Activated CD4-positive, alpha-beta memory T cell treated with anti-CD3 and anti-CD28 coated beads for 36 hours (primary cell): ENCODE data around the gene MTF1. TPM values are rescaled to one million over a fixed set of nuclear protein-coding genes. Genes with fewer than 3 reads are reported as not detected.
"Not testable (repeated sequence)": the region's sequence is repeated elsewhere in the genome, so short reads cannot be mapped to it uniquely, and the experiment has no call there.

Experiments used
- CTCF ChIA-PET: fragments of 350-600 bp; sonication (Branson Sonifier 250); formaldehyde crosslinking; loops from one replicate; lab custom pipeline; 2021; ENCODE audit warnings: antibody characterized with exemption, inconsistent platforms; lab: Charles Lee
- POLR2A ChIA-PET: fragments of 350-600 bp; sonication (Branson Sonifier 250); formaldehyde crosslinking; loops from one replicate; lab custom pipeline; 2021; ENCODE audit warnings: antibody characterized with exemption; lab: Charles Lee
- DNase-seq: peaks from one replicate; pipeline ENCODE4 v3.0.0-alpha.2; 2020
- H3K27ac Mint-ChIP-seq: one replicate; pipeline ENCODE4 v1.8.0; 2021; ENCODE audit warnings: mixed read lengths
- H3K27me3 Mint-ChIP-seq: one replicate; pipeline ENCODE4 v1.8.0; 2021; ENCODE audit warnings: mixed read lengths
- H3K36me3 Mint-ChIP-seq: one replicate; pipeline ENCODE4 v1.8.0; 2021; ENCODE audit warnings: mixed read lengths
- H3K4me1 Mint-ChIP-seq: one replicate; pipeline ENCODE4 v1.8.0; 2021; ENCODE audit warnings: low read depth, mixed read lengths
- H3K4me3 Mint-ChIP-seq: one replicate; pipeline ENCODE4 v1.8.0; 2021; ENCODE audit warnings: mild to moderate bottlenecking, mixed read lengths
- H3K9me3 Mint-ChIP-seq: one replicate; pipeline ENCODE4 v1.8.0; 2021; ENCODE audit warnings: mixed read lengths
- intact Hi-C: fragments of 100-400 bp; cut with micrococcal nuclease; formaldehyde crosslinking; loops from one replicate; pipeline ENCODE4 v1.15.1; 2023
- total RNA-seq, 2 experiments: library from RNA; stranded (reverse); gene quantifications; one replicate each; pipeline ENCODE4 v1.2.3, GENCODE V29; 2021

The MTF1 gene
- 10 to 100 TPM; 21.1 to 22.8 TPM for total RNA-seq

DNA sequence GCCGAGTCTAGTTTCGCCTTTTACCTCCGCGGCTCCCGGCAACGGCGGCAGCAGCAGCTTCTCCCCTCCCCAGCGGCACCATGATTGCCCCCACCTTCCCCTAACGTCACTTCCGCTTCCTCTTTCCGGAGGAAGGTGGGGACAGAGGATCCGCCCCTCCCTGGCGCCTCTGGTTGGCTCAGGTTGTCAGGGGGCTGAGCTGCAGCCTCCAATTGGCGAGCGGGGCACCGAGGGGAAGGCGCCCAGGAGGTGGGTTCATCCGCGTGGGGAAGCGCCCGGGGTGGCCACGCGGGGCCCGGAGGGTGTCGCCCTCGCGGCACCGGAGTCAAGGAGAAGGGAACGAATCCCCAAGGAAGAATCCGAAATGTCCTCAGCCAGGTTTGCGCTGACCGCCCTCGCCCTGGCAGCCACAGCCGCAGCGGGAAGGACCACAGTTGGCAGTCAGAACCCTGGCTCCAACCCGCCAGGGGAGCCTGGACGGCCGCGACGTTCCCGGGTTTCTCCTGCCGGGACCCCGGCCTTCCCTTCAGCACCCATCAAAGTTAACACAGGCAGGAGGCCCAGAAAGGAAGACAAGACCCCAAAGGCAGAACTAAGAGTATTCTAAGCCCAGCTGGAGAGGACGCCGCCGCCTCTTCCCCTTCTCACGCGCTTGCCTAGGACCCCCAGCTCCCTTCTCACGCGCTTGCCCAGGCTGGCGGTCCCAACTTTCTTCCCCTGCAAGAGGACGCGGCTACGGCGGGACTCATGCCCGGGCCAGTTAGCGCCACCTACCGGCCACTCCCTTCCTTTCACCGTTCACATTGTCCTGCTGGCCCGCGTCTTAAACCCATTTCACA lies at the start of gene MTF1:
Gene MTF1, minus strand, starts transcription at position 86 of the 839 bp plus-strand sequence. CDS start 1,934 bp downstream, outside the sequence.
- Mint-ChIP-seq H3K4me3 (peak within 1 kb of the TSS; percentile 96), H3K27ac (peak within 1 kb of the TSS; percentile 93), H3K4me1 (peaks cover 36% of the 10 kb centered on the region), H3K9me3 (no peaks in the 10 kb centered on the region), H3K27me3 (no peaks in the 10 kb centered on the region), H3K36me3 (peaks cover 14% of the 10 kb centered on the region)
- intact Hi-C loops, result loop anchor here (1.0 to 10.0 kb wide), 4 partner anchors 48 to 167 kb away; partner anchors contain the start of genes CDCA8 and SF3A3
- CTCF ChIA-PET, result interaction anchor here (0.6 to 3.2 kb wide), 37 partner anchors 9 to 303 kb away, joined by 3 to 47 read pairs (median 4); partner anchors contain the start of genes C1orf122, CDCA8, DNALI1 and SF3A3
- DNase-seq, result peak; percentile 98
- POLR2A ChIA-PET, result interaction anchor here (0.7 to 2.1 kb wide), 12 partner anchors 9 to 381 kb away, joined by 3 to 19 read pairs (median 3); partner anchors contain the start of genes C1orf122, MEAF6, SF3A3 and YRDC

DNA sequence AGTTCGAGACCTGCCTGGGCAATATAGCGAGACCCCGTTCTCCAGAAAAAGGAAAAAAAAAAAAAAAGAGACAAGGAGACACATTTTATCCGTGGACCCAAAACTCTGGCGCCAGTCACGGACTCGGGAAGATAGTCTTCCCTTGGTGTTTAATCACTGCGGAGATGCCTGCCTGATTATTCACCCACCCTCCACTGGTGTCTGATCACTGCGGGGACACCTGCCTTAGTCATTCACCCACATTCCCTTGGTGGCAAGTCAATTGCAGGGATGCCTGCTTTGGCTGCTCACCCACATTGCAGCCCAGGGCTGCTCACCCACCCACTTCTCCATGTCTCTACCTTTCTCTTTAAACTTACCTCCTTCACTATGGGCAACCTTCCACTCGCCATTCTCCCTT lies 49.1 kb upstream of the MTF1 start:
- peaks cover 17% of the 10 kb centered on the region for H3K9me3 Mint-ChIP-seq
- H3K27ac Mint-ChIP-seq, intact Hi-C loops, H3K4me3 Mint-ChIP-seq, DNase-seq, H3K27me3 Mint-ChIP-seq, CTCF ChIA-PET, H3K4me1 Mint-ChIP-seq: not testable (repeated sequence)
- POLR2A ChIA-PET, result interaction anchor here (0.6 kb wide), 1 partner anchor 190 kb away, joined by 3 read pairs; no protein-coding TSS in a partner anchor
- H3K36me3 Mint-ChIP-seq, result peaks cover 26% of the 10 kb centered on the region

DNA sequence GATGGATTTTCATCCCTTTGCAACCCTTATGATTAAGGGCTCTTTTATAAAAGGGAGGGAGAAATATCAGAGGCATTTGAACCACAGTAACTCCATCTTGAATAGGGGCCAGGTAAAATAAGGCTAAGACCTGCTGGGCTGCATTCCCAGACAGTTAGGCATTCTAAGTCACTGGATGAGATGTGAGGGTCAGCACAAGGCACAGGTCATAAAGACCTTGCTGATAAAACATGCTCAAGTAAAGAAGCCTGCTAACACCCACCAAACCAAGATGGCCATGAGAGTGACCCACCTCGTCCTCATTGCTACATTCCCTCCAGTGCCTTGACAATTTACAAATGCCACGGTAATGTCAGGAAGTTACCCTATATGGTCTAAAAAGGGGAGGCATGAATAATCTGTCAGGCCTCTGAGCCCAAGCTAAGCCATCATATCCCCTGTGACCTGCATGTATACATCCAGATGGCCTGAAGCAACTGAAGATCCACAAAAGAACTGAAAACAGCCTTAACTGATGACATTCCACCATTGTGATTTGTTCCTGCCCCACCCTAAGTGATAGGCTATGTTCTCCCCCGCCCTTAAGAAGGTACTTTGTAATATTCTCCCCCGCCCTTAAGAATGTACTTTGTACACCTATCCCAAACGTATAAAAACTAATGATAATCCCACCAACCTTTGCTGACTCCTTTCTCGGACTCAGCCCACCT lies 48.2 kb upstream of the MTF1 start:
- H3K4me3 Mint-ChIP-seq, DNase-seq, H3K27me3 Mint-ChIP-seq, H3K4me1 Mint-ChIP-seq, intact Hi-C loops, H3K27ac Mint-ChIP-seq, CTCF ChIA-PET, POLR2A ChIA-PET: not testable (repeated sequence)
- peaks cover 17% of the 10 kb centered on the region for H3K9me3 Mint-ChIP-seq
- H3K36me3 Mint-ChIP-seq, result peaks cover 26% of the 10 kb centered on the region

DNA sequence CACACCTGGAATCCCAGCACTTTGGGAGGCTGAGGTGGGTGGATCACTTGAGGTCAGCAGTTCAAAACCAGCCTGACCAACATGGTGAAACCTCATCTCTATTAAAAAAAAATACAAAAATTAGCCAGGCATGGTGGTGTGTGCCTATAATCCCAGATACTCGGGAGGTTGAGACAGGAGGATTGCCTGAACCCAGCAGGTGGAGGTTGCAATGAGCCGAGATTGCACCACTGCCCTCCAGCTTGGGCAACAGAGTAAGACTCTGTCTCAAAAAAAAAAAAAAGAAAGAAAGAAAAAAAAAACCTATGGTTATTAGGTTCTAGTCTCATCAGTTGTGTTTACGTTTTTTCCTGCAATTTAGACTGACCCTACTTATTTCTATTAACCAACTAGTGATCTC lies 47.2 kb upstream of the MTF1 start:
- H3K4me3 Mint-ChIP-seq, DNase-seq, H3K27me3 Mint-ChIP-seq, H3K27ac Mint-ChIP-seq, intact Hi-C loops, POLR2A ChIA-PET, H3K4me1 Mint-ChIP-seq, CTCF ChIA-PET: not testable (repeated sequence)
- Mint-ChIP-seq H3K9me3 (peaks cover 17% of the 10 kb centered on the region), H3K36me3 (peaks cover 28% of the 10 kb centered on the region)

DNA sequence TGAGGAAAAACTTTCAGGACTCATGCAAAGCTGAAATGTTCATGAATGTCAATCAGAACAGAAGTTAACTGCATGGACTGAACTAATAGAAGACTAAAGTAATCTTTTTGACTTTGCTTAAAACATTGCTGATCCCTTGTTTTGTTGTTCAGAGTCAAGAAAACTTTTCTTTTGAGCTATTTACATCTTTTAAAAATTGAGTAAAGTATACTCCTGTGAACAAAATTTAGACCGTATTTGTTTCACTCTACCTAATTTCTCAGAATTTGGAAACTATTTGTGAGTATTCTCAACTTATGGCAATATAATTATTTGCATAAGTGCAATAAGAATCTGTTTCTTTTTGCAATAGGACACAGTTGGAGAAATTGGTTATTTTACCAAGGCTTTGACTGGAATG lies 46.3 kb upstream of the MTF1 start:
- ChIA-PET CTCF (no interaction called here), POLR2A (interaction anchor here (0.7 kb wide), 1 partner anchor 207 kb away, joined by 3 read pairs; no protein-coding TSS in a partner anchor)
- Mint-ChIP-seq H3K4me1 (peaks cover 8% of the 10 kb centered on the region), H3K27ac (no peak overlapping the region), H3K27me3 (no peaks in the 10 kb centered on the region), H3K4me3 (no peak overlapping the region), H3K36me3 (peaks cover 28% of the 10 kb centered on the region), H3K9me3 (peaks cover 17% of the 10 kb centered on the region)
- no peak for DNase-seq
- intact Hi-C loops, result no loop called here

DNA sequence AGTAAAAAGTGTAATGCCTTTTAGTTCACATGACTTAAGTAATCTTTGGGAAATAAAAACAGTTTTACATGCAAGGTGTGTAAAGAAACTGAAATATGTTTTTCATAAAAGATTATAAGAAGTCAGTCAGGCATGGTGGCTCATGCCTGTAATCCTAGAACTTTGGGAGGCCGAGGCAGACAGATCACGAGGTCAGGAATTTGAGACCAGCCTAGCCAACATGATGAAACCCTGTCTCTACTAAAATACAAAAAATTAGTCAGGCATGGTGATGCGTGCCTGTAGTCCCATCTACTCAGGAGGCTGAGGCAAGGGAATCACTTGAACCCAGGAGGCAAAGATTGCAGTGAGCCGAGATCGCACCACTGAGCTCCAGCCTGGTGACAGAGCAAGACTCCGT lies 44.5 kb upstream of the MTF1 start:
- H3K9me3 Mint-ChIP-seq, result peaks cover 17% of the 10 kb centered on the region
- CTCF ChIA-PET, DNase-seq, intact Hi-C loops, H3K27me3 Mint-ChIP-seq, H3K4me1 Mint-ChIP-seq, H3K27ac Mint-ChIP-seq, H3K4me3 Mint-ChIP-seq, POLR2A ChIA-PET: not testable (repeated sequence)
- H3K36me3 Mint-ChIP-seq, result peaks cover 21% of the 10 kb centered on the region

DNA sequence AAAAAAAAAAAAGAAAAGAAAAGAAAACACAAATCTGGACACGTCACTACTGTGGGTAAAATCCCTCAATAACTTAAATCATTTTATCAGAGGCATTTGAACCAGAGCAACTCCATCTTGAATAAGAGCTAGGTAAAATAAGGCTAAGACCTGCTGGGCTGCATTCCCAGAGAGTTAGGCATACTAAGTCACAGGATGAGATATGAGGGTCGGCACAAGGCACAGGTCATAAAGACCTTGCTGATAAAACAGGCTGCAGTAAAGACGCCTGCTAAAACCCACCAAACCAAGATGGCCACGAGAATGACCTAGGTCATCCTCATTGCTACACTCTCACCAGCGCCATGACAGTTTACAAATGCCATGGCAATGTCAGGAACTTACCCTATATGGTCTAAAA lies 43.6 kb upstream of the MTF1 start:
- POLR2A ChIA-PET, result no interaction called here
- peaks cover 8% of the 10 kb centered on the region for H3K4me1 Mint-ChIP-seq
- H3K27ac Mint-ChIP-seq, result no peak overlapping the region
- no peak overlapping the region for H3K4me3 Mint-ChIP-seq
- DNase-seq, result no peak
- H3K36me3 Mint-ChIP-seq, result peaks cover 15% of the 10 kb centered on the region
- no peaks in the 10 kb centered on the region for H3K27me3 Mint-ChIP-seq
- peaks cover 14% of the 10 kb centered on the region for H3K9me3 Mint-ChIP-seq
- CTCF ChIA-PET, result no interaction called here
- intact Hi-C loops, result no loop called here

DNA sequence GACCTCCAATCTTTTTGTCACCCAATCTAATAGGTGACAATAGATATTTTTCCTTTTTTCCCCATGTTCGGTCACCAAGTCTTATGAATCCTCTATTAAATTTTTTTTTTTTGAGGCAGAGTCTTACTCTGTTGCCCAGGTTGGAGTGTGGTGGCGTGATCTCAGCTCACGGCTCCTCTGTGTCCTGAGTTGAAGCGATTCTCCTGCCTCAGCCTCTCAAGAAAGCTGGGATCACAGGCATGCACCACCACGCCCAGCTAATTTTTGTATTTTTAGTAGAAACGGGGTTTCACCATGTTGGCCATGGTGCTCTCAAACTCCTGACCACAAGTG lies 42.5 kb upstream of the MTF1 start:
- DNase-seq, result no peak
- Mint-ChIP-seq H3K27me3 (no peaks in the 10 kb centered on the region), H3K27ac (no peak overlapping the region), H3K36me3 (peaks cover 7% of the 10 kb centered on the region), H3K4me3 (no peak overlapping the region), H3K4me1 (peaks cover 8% of the 10 kb centered on the region), H3K9me3 (peaks cover 4% of the 10 kb centered on the region)
- CTCF ChIA-PET, result no interaction called here
- intact Hi-C loops, result no loop called here
- POLR2A ChIA-PET, result interaction anchor here (0.6 kb wide), 1 partner anchor 39 kb away, joined by 4 read pairs; no protein-coding TSS in a partner anchor

DNA sequence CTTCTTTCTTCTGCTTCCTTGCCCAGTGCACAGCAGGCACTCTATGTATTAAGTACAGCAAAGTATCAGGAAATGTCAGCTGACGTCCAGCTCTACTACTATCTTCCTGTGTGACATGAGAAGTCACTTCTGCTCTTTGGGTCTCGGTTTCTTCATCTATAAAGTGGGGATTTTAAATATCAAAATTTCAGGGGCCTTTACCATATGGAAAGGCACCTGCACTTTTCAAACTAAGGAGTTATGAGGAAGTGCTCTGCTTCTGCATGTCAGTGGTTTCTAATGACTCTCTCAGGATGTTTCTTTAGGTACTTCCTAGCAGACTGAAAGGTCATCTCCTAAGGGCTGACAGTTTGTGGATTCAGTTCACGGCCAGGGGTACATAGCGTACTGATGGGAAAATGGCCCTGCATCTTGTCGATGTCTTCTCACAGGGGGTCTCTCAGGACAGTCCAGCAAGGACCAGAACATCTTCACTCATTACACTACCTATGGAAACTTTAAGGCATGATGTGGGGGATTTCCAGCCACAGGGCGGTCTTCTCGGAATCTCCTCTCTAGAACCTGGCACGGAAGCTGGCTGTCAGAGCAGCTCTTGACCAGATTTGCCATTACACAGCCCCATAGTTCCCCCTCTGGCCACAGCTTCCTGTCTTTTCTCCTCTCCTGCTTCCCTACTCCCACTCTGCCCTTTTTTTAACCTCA lies 42.0 kb upstream of the MTF1 start:
- DNase-seq, result no peak
- Mint-ChIP-seq H3K4me3 (no peak overlapping the region), H3K9me3 (peaks cover 2% of the 10 kb centered on the region), H3K36me3 (peaks cover 5% of the 10 kb centered on the region), H3K4me1 (peaks cover 8% of the 10 kb centered on the region), H3K27ac (no peak overlapping the region), H3K27me3 (no peaks in the 10 kb centered on the region)
- intact Hi-C loops, result no loop called here
- POLR2A ChIA-PET, result interaction anchor here (0.6 kb wide), 1 partner anchor 39 kb away, joined by 4 read pairs; no protein-coding TSS in a partner anchor
- CTCF ChIA-PET, result no interaction called here

DNA sequence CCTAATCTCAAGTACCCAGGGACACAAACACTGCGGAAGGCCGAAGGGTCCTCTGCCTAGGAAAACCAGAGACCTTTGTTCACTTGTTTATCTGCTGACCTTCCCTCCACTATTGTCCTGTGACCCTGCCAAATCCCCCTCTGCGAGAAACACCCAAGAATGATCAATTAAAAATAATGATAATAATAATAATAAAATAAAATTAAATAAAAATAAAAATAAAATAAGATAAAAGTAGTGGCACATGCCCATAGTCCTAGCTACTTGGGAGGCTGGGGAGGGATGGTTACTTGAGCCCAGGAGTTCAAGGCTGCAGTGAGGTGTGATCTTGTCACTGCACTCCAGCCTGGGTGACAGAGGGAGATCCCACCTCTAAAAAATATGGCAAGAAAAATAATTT lies 38.2 kb upstream of the MTF1 start:
- DNase-seq, H3K4me1 Mint-ChIP-seq, H3K36me3 Mint-ChIP-seq, intact Hi-C loops, H3K27me3 Mint-ChIP-seq, CTCF ChIA-PET, H3K4me3 Mint-ChIP-seq, POLR2A ChIA-PET, H3K9me3 Mint-ChIP-seq, H3K27ac Mint-ChIP-seq: not testable (repeated sequence)

DNA sequence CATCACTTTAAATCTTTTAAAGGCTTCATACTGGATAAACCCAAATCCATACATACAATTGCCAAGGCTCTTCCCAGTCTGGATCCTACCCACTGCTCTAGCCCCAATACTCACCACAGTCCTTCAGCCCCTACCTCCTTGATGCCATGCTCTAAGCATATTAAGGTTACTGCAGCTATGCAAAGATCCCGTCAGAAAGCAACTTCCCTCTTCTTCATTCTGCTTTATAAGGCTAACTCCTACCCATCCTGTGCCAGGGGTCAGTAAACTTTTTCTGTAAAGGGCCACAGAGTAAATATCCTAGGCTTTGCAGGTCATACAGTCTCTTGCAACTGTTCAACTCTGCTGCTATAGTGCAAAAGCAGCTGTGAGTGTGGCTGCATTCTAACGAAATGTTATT lies 34.3 kb upstream of the MTF1 start:
- peaks cover 7% of the 10 kb centered on the region for H3K9me3 Mint-ChIP-seq
- CTCF ChIA-PET, result no interaction called here
- H3K4me1 Mint-ChIP-seq, result peaks cover 3% of the 10 kb centered on the region
- H3K4me3 Mint-ChIP-seq, result no peak overlapping the region
- no peaks in the 10 kb centered on the region for H3K27me3 Mint-ChIP-seq
- no peak for DNase-seq
- intact Hi-C loops, result no loop called here
- peaks cover 2% of the 10 kb centered on the region for H3K36me3 Mint-ChIP-seq
- H3K27ac Mint-ChIP-seq, result no peak overlapping the region
- POLR2A ChIA-PET, result no interaction called here
